Neural crest cell (in vitro differentiated cells): ENCODE results near the gene CNNM1. TPM values are rescaled to one million over a fixed set of nuclear protein-coding genes. Genes with fewer than 3 reads are reported as not detected.

Experiments used
- DNase-seq: peaks from one replicate; pipeline ENCODE4 v3.0.0; 2021; ENCODE audit warnings: low read depth, mixed read lengths, low spot score
- H3K27ac Mint-ChIP-seq: one replicate; pipeline ENCODE4 v1.8.0; 2021; ENCODE audit warnings: mild to moderate bottlenecking, mixed read lengths; ENCODE audit not compliant: unreplicated experiment
- H3K27me3 Mint-ChIP-seq: 2 replicates; pipeline ENCODE4 v1.8.0; 2021; ENCODE audit warnings: low read depth, mild to moderate bottlenecking, mixed read lengths
- H3K36me3 Mint-ChIP-seq: 2 replicates; pipeline ENCODE4 v1.8.0; 2021; ENCODE audit warnings: low read depth, mild to moderate bottlenecking, mixed read lengths
- H3K4me1 Mint-ChIP-seq: 2 replicates; pipeline ENCODE4 v1.8.0; 2021; ENCODE audit warnings: mixed read lengths
- H3K4me3 Mint-ChIP-seq: one replicate; pipeline ENCODE4 v1.8.0; 2021; ENCODE audit warnings: mild to moderate bottlenecking, mixed read lengths
- H3K9me3 Mint-ChIP-seq: 2 replicates; pipeline ENCODE4 v1.8.0; 2021; ENCODE audit warnings: mixed read lengths
- total RNA-seq: library from RNA; stranded (reverse); gene quantifications from 2 replicates; pipeline ENCODE4 v1.2.1, GENCODE V29; 2021
- TF ChIP-seq, protein P1 (sequence below): fragments of 200-600 bp; sonication (generic); conservative IDR thresholded peaks from 2 replicates; pipeline ENCODE4 v1.5.0; 2021; ENCODE audit warnings: antibody characterized with exemption, mild to moderate bottlenecking

Gene CNNM1
- total RNA-seq, 1 donor from 2014 or later = 2.0 TPM

DNA sequence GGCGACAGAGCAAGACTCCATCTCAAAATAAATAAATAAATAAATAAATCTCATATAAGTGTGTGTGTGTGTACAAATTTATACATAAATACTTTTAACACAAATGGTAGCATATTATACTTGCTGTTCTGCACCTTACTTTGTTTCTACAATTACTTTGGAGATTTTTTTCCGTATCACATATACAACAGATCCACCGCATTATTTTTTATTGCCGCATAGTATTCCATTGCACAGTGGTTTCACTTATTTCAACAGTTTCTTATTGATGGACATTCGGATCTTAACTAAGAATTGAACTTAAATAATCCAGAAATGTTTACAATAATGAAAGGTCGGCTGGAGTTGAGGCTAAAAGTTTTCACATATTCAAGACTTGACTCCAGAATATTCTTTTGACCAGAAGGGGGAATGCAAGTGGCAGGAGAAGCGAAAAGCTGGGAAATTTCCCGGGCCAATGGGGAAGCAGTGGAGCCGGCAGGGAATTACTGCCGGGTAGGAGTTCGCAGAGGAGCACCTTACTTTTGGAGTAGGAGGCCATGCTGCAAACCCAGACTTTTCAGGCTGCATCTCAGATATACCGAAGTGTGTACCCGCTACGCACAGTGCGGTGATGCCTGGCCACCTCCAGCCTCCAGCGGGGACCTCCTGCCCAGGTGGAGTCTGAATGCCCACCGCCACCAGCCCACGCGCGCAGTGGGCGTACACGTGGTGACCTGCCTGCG, 415 bp upstream of the CNNM1 start:
- Mint-ChIP-seq H3K9me3 (no peaks in the 10 kb centered on the region), H3K36me3 (peaks cover 2% of the 10 kb centered on the region), H3K27ac (no peak overlapping the region), H3K27me3 (peaks cover 65% of the 10 kb centered on the region), H3K4me3 (peak overlapping the region; percentile 84), H3K4me1 (peaks cover 7% of the 10 kb centered on the region)
- TF ChIP-seq, protein P1, sequence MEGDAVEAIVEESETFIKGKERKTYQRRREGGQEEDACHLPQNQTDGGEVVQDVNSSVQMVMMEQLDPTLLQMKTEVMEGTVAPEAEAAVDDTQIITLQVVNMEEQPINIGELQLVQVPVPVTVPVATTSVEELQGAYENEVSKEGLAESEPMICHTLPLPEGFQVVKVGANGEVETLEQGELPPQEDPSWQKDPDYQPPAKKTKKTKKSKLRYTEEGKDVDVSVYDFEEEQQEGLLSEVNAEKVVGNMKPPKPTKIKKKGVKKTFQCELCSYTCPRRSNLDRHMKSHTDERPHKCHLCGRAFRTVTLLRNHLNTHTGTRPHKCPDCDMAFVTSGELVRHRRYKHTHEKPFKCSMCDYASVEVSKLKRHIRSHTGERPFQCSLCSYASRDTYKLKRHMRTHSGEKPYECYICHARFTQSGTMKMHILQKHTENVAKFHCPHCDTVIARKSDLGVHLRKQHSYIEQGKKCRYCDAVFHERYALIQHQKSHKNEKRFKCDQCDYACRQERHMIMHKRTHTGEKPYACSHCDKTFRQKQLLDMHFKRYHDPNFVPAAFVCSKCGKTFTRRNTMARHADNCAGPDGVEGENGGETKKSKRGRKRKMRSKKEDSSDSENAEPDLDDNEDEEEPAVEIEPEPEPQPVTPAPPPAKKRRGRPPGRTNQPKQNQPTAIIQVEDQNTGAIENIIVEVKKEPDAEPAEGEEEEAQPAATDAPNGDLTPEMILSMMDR = no peak
- DNase-seq = no peak

DNA sequence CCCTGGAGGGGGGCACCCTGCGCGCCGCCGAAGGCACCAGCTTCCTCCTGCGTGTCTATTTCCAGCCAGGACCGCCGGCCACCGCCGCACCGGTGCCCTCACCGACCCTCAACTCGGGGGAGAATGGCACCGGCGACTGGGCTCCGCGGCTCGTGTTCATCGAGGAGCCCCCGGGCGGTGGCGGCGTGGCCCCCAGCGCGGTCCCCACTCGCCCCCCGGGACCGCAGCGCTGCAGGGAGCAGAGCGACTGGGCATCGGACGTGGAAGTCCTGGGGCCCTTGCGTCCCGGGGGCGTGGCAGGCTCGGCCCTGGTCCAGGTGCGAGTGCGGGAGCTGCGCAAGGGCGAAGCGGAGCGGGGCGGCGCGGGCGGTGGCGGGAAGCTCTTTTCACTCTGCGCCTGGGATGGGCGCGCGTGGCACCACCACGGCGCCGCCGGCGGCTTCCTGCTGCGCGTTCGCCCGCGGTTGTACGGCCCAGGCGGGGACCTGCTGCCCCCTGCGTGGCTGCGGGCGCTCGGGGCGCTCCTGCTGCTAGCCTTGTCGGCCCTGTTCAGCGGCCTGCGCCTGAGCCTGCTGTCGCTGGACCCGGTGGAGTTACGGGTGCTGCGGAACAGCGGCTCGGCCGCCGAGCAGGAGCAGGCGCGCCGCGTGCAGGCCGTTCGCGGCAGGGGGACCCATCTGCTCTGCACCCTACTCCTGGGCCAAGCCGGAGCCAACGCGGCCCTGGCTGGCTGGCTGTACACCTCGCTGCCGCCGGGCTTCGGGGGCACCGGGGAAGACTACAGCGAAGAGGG, 594 bp downstream of the CNNM1 start:
- Mint-ChIP-seq H3K36me3 (peaks cover 2% of the 10 kb centered on the region), H3K27ac (no peak overlapping the region), H3K9me3 (no peaks in the 10 kb centered on the region), H3K4me1 (peaks cover 7% of the 10 kb centered on the region), H3K27me3 (peaks cover 65% of the 10 kb centered on the region), H3K4me3 (peak overlapping the region; percentile 84)
- TF ChIP-seq, protein P1 = no peak
- peak; percentile 15 for DNase-seq

DNA sequence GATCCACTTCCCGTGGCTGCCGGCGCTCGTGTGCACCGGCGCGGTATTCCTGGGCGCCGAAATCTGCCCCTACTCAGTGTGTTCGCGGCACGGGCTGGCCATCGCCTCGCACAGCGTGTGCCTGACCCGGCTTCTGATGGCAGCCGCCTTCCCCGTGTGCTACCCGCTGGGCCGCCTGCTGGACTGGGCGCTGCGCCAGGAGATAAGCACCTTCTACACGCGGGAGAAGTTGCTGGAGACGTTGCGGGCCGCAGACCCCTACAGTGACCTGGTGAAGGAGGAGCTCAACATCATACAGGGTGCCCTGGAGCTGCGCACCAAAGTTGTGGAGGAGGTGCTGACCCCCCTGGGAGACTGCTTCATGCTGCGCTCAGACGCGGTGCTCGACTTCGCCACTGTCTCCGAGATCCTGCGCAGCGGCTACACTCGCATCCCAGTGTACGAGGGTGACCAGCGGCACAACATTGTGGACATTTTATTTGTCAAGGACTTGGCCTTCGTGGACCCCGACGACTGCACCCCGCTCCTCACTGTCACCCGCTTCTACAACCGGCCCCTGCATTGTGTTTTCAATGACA, 1.3 kb downstream of the CNNM1 start:
- Mint-ChIP-seq H3K27ac (no peak overlapping the region), H3K27me3 (peaks cover 61% of the 10 kb centered on the region)

DNA sequence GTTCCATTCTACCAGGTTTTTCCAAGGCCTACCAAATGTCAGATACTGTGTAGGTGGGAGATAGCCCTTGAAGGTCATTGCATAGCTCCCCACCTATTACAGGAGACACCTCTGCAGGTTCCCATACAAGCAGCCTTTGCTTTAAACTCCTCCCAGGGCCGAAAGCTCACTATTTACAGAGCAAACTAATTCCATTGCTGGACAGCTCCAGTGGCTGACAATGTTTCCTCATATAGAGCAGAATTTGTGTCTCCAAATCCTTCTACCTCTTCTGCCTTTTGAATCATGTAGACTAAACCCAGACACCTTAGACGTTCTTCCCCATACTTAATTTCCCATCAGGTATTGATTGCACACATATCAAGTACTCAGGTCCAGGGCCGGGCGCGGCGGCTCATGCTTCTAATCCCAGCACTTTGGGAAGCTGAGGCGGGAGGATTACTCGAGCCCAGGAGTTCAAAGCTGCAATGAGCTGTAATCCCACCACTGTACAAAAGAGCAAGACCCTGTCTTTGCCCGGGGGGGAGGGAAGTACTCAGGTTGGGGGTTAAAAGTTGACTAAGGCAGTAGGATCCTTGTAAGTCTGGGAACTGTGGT, 2.1 kb downstream of the CNNM1 start:
- Mint-ChIP-seq H3K9me3 (no peaks in the 10 kb centered on the region), H3K4me3 (peak overlapping the region; percentile 78), H3K36me3 (peaks cover 2% of the 10 kb centered on the region), H3K27me3 (peaks cover 60% of the 10 kb centered on the region), H3K27ac (no peak overlapping the region), H3K4me1 (peaks cover 7% of the 10 kb centered on the region)
- no peak for DNase-seq
- TF ChIP-seq, protein P1 = no peak

More for the DNA sequence above, 1.3 kb downstream of the CNNM1 start:
- TF ChIP-seq, protein P1 = no peak
- Mint-ChIP-seq H3K9me3 (no peaks in the 10 kb centered on the region), H3K4me1 (peaks cover 7% of the 10 kb centered on the region), H3K4me3 (peak overlapping the region; percentile 78), H3K36me3 (peaks cover 2% of the 10 kb centered on the region)
- no peak for DNase-seq

DNA sequence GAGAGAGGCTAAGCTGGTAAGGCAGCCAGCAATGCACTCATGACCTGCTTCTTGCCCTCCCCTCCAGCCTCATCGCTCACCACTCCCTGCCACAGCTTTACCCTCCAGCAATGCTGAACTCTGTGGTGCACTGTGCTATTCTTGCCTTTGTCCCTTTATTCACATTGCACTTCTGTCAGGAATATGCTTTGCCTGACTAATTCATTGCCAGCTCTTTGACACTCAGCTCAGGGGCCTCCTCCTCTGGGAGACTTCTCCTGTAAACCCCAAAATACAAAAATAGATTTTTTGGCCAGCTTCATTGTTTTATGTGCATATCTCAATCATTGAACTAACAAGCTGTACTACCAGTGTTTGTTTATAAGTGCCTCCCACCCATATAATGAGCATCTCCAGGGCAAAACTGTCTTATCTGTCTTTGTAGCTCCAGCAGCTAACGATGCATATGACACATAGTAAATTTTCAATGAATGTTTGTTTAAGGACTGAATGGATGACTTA, 8.2 kb downstream of the CNNM1 start:
- Mint-ChIP-seq H3K27ac (no peak overlapping the region), H3K27me3 (peaks cover 20% of the 10 kb centered on the region)

More for the DNA sequence above, 8.2 kb downstream of the CNNM1 start:
- no peaks in the 10 kb centered on the region for H3K36me3 Mint-ChIP-seq
- H3K4me1 Mint-ChIP-seq = peaks cover 12% of the 10 kb centered on the region
- peak overlapping the region; percentile 9 for H3K4me3 Mint-ChIP-seq
- TF ChIP-seq, protein P1 = no peak
- H3K9me3 Mint-ChIP-seq = no peaks in the 10 kb centered on the region
- no peak for DNase-seq
